ENCODE data around the gene MACC1. TPM values are rescaled to one million over a fixed set of nuclear protein-coding genes. Genes with fewer than 3 reads are reported as not detected.
A peak's percentile ranks its signal among the peaks of the same experiment; 100 is the strongest.

MACC1 gene
- polyA plus RNA-seq, 1 donor (not counting 4 experiments of a cell fraction or from before 2014, with no cell fraction given) = 16.4 TPM

DNA sequence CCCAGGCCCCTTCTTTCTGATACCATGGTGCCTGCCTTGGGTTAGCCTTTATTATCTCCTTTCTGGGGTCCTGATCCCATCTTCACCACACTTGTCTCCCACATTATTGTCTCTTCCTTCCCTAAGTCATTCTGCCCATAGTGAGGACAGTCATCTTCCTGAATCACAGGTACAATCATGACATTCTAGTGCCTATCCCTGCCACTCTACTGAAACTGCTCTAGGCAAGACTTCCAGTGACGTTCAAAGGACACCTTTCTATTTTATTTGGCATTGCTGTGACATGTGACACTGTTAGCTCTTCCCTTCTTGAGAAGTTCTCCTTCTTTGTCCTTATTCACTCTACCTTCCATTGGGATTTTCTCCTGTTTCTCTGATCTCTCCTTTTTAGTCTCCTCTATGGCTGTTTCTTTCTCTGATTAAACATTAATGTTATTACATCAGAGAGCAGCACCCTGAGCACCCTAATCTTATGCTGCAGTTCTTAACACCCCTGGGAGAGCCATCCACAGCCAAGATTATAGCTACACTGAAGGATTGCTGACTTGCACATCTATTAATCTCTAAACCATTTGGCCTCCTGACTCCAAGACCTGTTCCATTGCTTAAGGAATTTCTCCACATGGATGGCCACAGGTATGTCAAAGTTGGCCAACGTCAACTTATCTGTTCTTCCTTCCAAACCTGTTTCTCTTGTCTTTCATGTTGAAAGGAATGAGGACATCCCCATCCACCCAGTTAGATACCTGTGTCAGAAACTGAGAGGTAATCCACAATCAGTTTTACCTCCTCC, 10.9 kb downstream of the MACC1 start:
- Histone ChIP-seq H3K27me3 (ENCODE audit: control insufficient read depth, extremely low read depth, insufficient read depth, low read length) (no peaks in the 10 kb centered on the region), H3K9ac (ENCODE audit: control insufficient read depth, extremely low read depth, insufficient read depth, low read length) (no peak overlapping the region), H3K36me3 (ENCODE audit: control insufficient read depth in 2 of 2, extremely low read depth in 1 of 2, insufficient read depth in 2 of 2, low read length in 2 of 2) (peaks cover 0 to 6% of the 10 kb centered on the region in 2 experiments), H3K9me1 (ENCODE audit: control insufficient read depth, extremely low read depth, insufficient read depth, low read length) (no peaks in the 10 kb centered on the region), H3K4me3 (ENCODE audit: control insufficient read depth in 2 of 3, extremely low read depth in 1 of 3, insufficient read depth in 2 of 3, low read depth in 1 of 3, low read length in 3 of 3) (no peak overlapping the region), H3K79me2 (ENCODE audit: control insufficient read depth, insufficient read depth, low read length) (peaks cover 66% of the 10 kb centered on the region), H3K9me3 (ENCODE audit: control insufficient read depth, low read depth, low read length) (peaks cover 9% of the 10 kb centered on the region), H3K27ac (ENCODE audit: control insufficient read depth, insufficient read depth, low read length) (no peak overlapping the region), H4K20me1 (ENCODE audit: control insufficient read depth, extremely low read depth, insufficient read depth, low read length) (no peaks in the 10 kb centered on the region), H2AFZ (ENCODE audit: control insufficient read depth, low read length) (no peak overlapping the region), H3K4me2 (ENCODE audit: control insufficient read depth, extremely low read depth, insufficient read depth, low read depth, low read length) (no peak overlapping the region), H3K4me1 (ENCODE audit: control insufficient read depth, extremely low read depth, insufficient read depth, low read length) (peaks cover 4% of the 10 kb centered on the region)
- dilution Hi-C loops (cut with MboI; ENCODE audit: extremely low pct_ligation_motif_present, low sequenced_read_pairs) = no loop called here
- DNase-seq (ENCODE audit: low read depth, low spot score) (no peak), FAIRE-seq (peak; percentile 41)
- TF ChIP-seq CTCF (optimal IDR thresholded peaks at IDR 0.05 in 1 of 3, IDR thresholded peaks at IDR 0.05 in 1 of 3, conservative IDR thresholded peaks at IDR 0.05 in 1 of 3; ENCODE audit: extremely low read depth in 1 of 3, insufficient read depth in 2 of 3, low read length in 3 of 3) = no peak
- TF ChIP-seq EZH2 (IDR thresholded peaks at IDR 0.05; ENCODE audit: low read length) = no peak

DNA sequence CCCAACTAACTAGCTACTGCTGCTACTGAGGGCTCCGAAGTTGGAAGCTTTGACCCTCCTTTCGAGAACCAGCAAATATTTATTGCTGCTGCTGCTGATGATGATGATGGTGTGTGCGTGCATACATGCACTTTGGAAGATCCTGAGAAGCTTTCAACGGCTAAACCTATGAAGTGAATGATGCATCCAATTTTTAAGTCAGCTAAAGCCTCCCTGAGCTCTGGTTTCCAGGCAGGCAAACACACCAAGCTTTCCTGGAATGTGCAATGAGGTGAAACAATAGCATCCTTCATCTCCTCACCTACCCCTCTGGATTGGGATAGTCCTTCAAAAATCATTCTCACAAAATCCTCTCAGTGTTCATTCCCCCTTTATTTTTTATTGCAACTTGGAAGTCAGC, 13.9 kb downstream of the MACC1 start:
- peaks cover 25% of the 10 kb centered on the region for H3K4me1 ChIP-seq (ENCODE audit: control insufficient read depth, extremely low read depth, insufficient read depth, low read length)
- no peak overlapping the region for H3K27ac ChIP-seq (ENCODE audit: control insufficient read depth, insufficient read depth, low read length)
- DNase-seq (ENCODE audit: low read depth, low spot score) (no peak), FAIRE-seq (no peak)
- peaks cover 0 to 1% of the 10 kb centered on the region in 2 experiments for H3K36me3 ChIP-seq (ENCODE audit: control insufficient read depth in 2 of 2, extremely low read depth in 1 of 2, insufficient read depth in 2 of 2, low read length in 2 of 2)
- peaks cover 49% of the 10 kb centered on the region for H3K79me2 ChIP-seq (ENCODE audit: control insufficient read depth, insufficient read depth, low read length)
- H3K27me3 ChIP-seq (ENCODE audit: control insufficient read depth, extremely low read depth, insufficient read depth, low read length) = no peaks in the 10 kb centered on the region
- no peaks in the 10 kb centered on the region for H3K9me3 ChIP-seq (ENCODE audit: control insufficient read depth, low read depth, low read length)
- H3K9me1 ChIP-seq (ENCODE audit: control insufficient read depth, extremely low read depth, insufficient read depth, low read length) = no peaks in the 10 kb centered on the region
- no peak overlapping the region for H2AFZ ChIP-seq (ENCODE audit: control insufficient read depth, low read length)
- no peak overlapping the region for H3K4me2 ChIP-seq (ENCODE audit: control insufficient read depth, extremely low read depth, insufficient read depth, low read depth, low read length)
- H3K9ac ChIP-seq (ENCODE audit: control insufficient read depth, extremely low read depth, insufficient read depth, low read length) = no peak overlapping the region
- no peak for TF ChIP-seq EZH2 (IDR thresholded peaks at IDR 0.05; ENCODE audit: low read length)
- TF ChIP-seq CTCF (optimal IDR thresholded peaks at IDR 0.05 in 1 of 3, IDR thresholded peaks at IDR 0.05 in 1 of 3, conservative IDR thresholded peaks at IDR 0.05 in 1 of 3; ENCODE audit: extremely low read depth in 1 of 3, insufficient read depth in 2 of 3, low read length in 3 of 3) = no peak
- no peak overlapping the region for H3K4me3 ChIP-seq (ENCODE audit: control insufficient read depth in 2 of 3, extremely low read depth in 1 of 3, insufficient read depth in 2 of 3, low read depth in 1 of 3, low read length in 3 of 3)
- H4K20me1 ChIP-seq (ENCODE audit: control insufficient read depth, extremely low read depth, insufficient read depth, low read length) = no peaks in the 10 kb centered on the region
- dilution Hi-C loops (cut with MboI; ENCODE audit: extremely low pct_ligation_motif_present, low sequenced_read_pairs) = no loop called here

Data from keratinocyte (primary cell).